ENCODE measurements around the gene GON4L.
A peak's percentile ranks its signal among the peaks of the same experiment; 100 is the strongest.
"Not testable (repeated sequence)": the region's sequence is repeated elsewhere in the genome, so short reads cannot be mapped to it uniquely, and the experiment has no call there.

The GON4L gene

DNA sequence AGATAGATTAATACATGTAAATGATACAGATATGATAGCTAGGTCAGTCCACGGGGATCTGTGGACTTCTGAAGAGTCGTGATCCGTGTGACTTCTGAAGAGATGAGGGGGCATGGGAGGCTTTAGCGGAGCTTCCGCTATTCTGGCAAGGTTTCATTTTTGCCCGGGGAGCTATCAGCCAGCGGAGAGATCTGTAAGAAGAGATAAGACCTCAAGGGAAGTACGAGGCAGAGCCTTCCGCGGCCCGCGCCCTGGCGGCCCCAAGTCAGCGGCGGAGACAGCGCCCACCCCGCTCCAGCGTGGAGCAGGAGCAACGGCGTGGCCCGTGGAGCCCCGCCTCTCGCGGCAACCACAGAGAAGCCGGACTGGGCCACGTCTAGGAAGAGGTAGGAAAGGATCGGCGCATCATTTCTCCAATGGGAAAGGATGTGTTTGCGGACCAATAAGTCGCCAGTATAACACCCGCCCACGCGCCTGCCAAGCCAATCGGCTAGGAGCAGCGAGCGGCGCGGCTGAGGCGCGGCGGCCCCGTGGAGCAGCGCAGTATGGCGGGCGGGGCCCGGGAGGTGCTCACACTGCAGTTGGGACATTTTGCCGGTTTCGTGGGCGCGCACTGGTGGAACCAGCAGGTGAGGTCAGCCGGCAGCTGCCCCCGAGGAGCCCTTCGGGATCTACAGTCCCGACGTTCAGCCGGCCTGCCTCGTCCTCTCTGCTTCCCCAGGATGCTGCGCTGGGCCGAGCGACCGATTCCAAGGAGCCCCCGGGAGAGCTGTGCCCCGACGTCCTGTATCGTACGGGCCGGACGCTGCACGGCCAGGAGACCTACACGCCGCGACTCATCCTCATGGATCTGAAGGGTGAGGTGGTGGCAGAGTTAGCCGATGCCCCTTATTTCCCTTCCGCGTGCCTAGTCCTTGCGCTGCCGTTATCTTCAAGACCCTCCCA, 111.5 kb downstream of the GON4L start:
- peak; percentile 98 for DNase-seq

DNA sequence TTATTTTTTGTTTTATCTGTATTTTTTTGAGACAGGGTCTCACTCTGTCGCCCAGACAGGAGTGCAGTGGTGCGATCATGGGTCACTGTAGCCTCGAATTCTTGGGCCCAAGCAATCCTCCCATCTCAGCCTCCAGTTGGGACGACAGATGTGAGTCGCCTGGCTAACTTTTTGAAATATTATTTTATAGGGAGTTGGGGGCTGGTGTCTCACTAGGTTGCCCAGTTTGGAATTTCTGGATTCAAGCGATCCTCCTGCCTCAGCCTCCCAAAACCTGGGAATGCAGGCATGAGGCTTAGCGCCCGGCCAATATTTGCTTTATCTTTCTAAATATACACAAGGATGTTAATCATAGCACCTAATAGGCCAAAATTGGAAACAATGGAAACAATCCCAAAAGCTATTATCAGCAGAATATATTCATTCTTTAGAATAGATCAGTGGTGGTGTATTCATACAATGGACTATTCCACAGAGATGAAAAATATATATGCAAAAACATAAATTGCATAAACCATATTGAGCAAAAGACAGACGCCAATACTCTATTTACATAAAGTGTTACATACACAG, 112.2 kb downstream of the GON4L start:
- DNase-seq: no peak

DNA sequence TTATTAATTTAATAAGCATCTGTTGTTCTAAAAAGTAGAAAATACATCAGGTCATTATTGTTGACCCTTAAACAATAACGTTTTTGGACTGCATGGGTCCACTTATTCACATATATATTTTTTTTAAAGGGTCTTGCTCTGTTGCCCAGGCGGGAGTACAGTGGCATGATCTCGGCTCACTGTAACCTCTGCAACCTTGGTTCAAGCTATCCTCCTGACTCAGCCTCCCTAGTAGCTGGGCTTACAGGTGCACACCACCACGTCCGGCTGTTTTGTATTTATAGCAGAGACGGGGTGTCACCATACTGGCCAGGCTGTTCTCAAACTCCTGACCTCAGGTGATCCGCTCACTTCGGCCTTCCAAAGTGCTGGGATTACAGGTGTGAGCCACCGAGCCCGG, 115.1 kb downstream of the GON4L start:
- no peak for DNase-seq

DNA sequence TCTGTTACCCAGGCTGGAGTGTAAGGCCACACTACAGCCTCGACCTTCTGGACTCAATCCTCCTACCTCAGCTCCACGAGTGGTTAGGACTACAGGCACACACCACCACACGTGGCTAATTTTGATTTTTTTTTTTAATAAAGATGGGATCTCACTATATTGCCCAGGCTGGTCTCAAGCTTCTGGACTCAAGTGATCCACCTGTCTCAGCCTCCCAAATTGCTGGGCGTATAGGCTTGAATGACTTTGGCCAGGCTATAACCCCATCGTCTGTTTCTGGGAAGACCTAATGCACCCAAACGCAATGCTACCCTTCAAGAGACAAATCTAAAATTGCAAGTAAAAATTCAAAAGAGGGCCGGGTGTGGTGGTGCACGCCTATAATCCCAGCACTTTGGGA, 116.0 kb downstream of the GON4L start:
- DNase-seq: no peak

DNA sequence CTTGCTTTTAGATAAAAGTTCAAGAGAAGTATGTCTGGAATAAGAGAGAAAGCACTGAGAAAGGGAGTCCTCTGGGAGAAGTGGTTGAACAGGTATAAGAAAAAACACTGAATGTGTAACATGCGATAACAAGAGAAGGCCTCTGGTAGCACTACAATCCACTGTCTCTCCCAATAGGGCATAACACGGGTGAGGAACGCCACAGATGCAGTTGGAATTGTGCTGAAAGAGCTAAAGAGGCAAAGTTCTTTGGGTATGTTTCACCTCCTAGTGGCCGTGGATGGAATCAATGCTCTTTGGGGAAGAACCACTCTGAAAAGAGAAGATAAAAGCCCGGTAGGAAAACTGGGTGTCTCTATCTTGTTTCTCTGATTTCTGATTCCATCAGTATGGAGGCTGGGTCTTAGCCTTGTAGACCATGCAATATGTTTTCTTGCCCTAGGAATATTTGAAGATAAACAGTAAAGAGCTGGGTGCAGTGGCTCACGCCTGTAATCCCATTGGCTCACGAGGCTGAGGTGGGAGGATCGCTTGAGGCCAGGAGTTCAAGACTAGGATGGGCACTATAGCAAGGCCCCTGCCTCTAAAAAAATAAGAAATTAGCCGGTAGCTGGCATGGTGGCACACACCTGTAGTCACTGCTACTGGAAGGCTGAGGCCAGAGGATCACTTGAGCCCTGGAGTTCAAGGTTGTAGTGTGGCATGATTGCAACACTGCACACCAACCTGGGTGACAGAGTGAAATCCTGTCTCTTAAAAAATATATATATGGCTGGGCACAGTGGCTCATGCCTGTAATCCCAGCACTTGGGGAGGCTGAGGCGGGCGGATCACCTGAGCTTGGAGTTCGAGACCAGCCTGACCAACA, 127.7 kb downstream of the GON4L start:
- peak; percentile 30 for DNase-seq

DNA sequence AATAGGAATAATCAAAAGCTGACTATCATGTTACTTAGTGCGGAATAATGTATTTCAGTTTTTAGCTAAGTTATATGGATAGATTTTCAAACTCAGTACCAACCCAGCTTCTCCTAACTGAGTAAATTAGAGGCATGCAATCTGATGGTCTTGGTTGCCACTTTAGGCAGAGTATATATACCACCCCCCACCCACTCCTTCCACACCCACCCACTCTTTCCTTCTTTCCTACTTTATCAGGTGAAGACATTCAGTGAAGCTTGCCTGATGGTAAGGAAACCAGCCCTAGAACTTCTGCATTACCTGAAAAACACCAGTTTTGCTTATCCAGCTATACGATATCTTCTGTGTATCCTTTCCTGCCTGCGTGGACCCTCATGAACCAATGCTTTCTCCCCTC, 131.9 kb downstream of the GON4L start:
- no peak for DNase-seq

DNA sequence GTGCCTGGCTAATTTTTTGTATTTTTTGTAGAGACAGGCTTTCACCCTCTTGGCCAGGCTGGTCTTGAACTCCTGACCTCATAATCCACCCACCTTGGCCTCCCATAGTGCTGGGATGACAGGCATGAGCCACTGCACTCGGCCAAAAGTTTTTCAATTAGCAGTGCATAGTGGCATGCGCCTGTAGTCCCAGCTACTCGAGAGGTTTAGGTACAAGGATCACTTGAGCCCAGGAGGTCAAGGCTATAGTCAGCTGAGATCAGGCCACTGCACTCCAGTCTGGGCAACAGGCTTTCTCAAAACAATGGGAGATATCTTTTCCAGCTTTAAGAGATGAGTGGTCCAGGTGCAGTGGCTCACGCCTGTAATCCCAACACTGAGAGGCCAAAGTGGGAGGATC, 137.3 kb downstream of the GON4L start:
- DNase-seq: no peak

DNA sequence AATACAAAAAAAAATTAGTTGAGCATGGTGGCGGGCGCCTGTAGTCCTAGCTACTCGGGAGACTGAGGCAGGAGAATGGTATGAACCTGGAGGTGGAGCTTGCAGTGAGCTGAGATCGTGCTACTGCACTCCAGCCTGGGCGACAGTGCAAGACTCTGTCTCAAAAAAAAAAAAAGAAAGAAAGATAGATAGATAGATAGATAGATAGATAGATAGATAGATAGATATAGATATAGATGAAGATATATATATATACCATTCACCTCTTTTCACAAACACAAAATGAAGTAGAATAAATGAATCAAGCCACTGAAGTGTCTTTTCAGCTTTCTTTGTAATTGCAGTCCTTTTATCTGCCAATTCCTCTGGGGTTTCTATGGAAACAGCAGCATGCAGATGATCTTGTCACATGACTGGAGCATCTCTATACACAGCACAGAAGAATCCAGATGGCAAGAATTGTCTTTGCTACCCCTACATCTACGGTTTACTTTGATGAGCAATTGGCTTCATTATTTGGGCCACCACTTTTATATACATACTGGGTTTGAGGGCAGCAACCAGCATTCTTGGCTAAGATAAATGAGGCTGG, 138.4 kb downstream of the GON4L start:
- not testable (repeated sequence) for DNase-seq

DNA sequence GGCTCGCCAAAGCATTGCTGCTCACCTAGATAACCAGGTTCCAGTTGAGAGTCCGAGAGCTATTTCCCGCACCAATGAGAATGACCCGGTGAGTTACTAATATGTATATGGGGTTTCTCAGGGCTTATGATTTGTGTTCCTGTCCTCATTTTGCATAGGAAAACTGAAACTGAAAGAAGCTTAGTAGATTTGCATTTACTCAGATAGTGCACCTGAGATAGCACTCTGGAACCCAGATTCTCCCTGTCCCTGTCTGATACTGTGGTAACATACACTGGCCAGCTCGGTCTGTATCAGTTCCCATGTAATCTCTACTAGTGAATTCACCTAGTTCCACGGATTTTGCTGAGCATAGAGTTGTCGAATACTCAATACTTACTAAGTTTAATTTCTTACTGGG, 140.0 kb downstream of the GON4L start:
- DNase-seq: no peak

DNA sequence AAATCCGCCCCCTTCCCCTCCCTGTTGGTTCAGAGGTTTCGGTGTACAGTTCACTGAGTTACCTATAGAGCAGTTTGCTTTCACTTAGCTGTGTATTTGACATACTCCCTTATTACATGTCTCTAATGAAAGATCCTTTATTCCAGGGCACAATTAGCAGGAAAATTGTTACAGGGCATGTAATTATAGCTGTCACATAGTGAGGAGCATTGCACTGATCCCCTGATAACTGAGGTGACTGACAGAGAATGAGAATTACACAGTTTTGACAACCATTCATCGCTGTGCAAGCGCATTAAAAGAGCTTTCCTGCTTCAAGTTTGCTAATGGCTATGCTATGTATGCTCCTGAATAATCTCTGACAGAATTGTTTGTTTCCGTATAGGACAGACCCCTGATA, 141.2 kb downstream of the GON4L start:
- DNase-seq: no peak

DNA sequence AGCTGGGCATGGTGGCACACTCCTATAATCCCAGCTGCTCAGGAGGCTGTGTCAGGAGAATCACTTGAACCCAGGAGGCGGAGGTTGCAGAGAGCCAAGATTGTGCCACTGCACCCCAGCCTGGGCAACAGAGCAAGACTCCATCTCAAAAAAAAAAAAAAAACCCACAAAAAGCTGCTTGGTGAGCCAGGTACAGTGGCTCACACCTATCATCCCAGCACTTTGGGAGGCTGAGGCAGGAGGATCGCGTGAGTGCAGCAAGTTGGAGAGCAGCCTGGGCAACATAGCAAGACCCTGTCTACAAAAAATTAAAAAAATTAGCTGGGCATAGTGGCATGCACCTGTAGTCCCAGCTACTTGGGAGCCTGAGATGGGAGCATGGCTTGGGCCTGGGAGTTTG, 142.0 kb downstream of the GON4L start:
- DNase-seq: not testable (repeated sequence)

DNA sequence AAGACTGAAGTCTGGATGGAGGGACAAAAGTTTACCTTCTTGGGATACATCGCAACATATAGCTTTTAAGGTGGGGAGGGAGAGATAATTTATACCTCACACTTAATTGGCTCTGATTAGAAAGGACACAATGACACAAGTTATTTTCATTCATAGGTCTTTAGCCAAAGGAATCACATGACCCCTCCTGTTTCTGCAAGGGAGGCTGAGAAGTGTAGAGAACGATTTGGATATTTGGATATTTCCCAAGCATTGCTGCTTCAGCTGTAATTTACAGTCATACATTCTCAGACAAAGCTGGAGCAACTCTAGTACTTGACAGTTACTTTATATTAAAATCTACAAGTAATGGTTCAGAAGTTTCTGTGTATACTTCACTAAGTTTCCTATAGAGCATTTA, 143.9 kb downstream of the GON4L start:
- no peak for DNase-seq

DNA sequence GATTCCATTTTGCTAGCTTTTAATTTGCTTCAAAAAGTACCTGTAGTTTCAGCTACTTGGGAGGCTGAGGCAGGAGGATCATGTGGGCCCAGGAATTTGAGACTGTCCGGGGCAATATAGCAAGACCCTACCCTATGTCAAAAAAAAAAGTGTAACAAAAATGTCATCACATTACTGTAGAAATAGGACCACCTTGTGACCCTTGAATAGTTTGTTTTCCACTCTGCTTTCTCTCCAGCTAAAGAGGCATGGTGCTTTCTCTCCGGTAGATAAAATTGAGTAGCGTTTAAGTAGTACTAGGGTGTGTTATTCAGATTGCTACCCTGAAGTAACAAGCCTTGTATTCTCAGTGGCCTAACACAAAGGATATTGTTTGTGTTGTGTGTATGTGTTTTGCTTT, 144.4 kb downstream of the GON4L start:
- DNase-seq: not testable (repeated sequence)

DNA sequence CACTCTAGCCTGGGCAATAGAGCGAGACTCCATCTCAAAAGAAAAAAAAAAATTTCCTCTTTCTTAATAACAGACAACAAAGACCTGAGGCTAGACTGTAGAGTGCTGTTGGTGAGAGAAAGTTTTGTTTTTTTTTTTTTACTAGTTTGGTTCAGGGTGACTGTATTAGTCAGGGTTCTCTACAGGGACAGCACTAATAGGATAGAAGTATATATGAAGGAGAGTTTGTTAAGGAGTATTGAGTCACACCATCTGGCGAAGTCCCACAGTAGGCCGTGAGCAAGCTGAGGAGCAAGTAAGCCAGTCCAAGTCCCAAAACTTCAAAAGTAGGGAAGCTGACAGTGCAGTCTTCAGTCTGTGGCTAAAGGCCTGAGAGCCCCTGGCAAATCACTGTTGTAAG, 145.6 kb downstream of the GON4L start:
- DNase-seq: not testable (repeated sequence)

DNA sequence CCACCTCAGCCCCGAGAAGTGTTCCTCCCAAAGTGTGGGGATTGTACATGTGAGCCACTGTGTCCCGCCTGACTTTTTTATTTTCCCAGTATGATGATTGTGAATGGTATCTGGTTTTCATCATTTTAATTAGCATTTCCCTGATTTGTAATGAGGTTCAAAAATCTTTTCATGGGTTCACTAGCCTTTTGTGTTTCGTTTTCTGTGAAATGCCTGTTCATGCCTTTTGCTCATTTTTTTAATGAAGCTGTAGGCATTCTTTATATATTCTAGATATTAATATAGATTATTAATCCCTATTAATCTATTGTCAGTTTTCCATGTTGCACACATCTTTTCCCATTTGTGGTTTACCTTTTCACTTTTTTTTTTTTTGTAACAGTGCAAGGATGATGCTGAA, 147.6 kb downstream of the GON4L start:
- DNase-seq: no peak

DNA sequence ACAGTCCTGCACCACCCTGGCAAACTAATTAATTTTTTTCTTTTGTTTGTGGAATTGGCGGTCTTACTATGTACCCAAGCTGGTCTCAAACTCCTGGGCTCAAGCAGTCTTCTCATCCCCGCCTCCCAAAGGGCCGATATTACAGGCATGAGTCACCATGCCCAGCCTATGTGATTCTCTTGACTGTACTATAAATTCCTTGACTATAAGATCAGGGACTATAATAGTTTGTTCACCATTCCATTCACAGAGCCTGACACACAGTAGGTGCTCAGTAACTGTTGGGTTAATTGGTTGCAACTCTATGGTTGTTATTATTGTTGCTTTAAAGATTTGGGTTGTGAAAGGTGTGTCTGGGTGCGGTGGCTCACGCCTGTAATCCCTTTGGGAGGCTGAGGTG, 150.9 kb downstream of the GON4L start:
- no peak for DNase-seq

DNA sequence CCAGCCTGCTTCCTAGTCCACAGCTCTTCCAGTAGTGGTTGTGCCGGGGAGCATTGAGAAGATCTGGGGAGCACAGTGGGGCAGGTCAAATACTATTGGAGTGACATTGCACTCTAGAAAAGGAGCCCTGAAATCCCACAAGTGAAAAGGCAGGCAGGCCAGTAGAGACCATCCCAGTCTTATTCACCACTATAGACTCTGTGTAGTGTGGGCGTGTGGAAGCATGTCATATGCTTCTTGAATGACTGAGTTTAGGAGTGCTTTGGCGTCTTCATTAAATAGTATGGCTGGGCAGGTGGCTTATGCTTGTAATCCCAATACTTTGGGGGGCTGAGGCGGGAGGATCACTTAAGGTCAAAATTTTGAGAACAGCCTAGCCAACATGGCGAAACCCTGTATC, 152.6 kb downstream of the GON4L start:
- DNase-seq: not testable (repeated sequence)

DNA sequence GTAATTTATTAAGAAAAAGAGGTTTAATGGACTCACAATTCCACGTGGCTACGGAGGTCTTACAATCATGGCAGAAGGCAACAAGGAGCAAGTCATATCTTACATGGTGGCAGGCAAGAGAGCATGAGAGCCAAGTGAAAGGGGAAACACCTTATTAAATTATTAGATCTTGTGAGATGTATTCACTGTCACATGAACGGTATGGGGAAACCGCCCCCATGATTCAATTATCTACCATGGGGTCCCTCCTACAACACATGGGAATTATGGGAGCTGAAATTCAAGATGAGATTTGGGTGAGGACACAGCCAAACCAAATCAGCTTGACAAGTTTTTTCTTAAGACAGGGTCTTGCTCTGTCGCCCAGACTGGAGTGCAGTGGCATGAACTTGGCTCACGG, 153.8 kb downstream of the GON4L start:
- no peak for DNase-seq

DNA sequence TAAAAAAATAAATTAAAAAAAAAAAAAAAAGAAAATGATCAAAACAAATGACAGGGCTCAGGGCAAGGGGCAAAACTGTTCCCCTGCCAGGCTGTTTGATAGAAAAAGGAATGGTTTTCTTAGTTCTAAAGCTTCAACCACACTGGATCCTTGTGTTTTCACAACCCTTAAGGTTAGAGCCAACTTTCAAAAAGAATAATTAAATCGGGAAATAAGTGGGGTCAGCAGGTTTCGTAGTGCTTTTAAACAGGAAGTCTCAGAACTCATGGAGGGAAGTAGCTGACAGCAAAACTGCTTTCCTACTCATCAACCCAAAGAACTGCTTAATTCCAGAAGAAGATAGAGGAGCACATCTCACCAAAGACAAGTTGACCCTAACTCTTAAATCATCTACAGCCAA, 155.3 kb downstream of the GON4L start:
- DNase-seq: not testable (repeated sequence)

All from DMS153 (cell line).